ENCODE results near the gene RAP1GAP2. TPM values are rescaled to one million over a fixed set of nuclear protein-coding genes. Genes with fewer than 3 reads are reported as not detected.

RAP1GAP2 gene
- total RNA-seq, 1 experiment from 2014 or later: 72.8 TPM

DNA sequence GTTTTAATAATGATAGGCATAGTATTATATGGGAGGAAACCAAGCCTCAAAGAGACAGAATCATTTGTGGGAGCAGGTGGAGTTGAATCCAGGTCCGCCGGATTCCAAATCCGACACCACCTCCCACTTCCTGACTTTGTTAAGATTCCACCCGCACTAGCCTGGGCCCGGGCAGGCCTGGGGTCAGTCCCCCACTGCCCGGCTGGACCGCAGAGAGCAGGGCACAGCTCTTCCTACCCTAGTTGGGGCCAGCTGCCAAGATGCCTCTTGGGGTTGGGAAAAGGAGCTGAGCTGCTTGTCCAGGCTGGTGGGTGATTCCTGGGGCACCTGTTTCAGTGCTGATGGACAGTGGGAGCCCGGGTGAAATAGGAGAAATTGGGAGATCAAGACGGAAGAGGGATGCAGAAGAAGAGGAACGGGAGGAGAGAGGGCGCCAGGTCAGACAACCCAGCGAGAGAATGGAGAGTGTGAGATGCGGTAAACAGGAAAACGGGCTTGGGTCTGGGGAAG lies 213.2 kb downstream of the RAP1GAP2 start (continued):
- TF ChIP-seq, protein P1, sequence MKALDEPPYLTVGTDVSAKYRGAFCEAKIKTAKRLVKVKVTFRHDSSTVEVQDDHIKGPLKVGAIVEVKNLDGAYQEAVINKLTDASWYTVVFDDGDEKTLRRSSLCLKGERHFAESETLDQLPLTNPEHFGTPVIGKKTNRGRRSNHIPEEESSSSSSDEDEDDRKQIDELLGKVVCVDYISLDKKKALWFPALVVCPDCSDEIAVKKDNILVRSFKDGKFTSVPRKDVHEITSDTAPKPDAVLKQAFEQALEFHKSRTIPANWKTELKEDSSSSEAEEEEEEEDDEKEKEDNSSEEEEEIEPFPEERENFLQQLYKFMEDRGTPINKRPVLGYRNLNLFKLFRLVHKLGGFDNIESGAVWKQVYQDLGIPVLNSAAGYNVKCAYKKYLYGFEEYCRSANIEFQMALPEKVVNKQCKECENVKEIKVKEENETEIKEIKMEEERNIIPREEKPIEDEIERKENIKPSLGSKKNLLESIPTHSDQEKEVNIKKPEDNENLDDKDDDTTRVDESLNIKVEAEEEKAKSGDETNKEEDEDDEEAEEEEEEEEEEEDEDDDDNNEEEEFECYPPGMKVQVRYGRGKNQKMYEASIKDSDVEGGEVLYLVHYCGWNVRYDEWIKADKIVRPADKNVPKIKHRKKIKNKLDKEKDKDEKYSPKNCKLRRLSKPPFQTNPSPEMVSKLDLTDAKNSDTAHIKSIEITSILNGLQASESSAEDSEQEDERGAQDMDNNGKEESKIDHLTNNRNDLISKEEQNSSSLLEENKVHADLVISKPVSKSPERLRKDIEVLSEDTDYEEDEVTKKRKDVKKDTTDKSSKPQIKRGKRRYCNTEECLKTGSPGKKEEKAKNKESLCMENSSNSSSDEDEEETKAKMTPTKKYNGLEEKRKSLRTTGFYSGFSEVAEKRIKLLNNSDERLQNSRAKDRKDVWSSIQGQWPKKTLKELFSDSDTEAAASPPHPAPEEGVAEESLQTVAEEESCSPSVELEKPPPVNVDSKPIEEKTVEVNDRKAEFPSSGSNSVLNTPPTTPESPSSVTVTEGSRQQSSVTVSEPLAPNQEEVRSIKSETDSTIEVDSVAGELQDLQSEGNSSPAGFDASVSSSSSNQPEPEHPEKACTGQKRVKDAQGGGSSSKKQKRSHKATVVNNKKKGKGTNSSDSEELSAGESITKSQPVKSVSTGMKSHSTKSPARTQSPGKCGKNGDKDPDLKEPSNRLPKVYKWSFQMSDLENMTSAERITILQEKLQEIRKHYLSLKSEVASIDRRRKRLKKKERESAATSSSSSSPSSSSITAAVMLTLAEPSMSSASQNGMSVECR (CRISPR knock-in tag; IDR thresholded peaks at IDR 0.05; ENCODE audit: borderline replicate concordance): no peak
- TF ChIP-seq GABPB1 (CRISPR knock-in tag; IDR thresholded peaks at IDR 0.05): no peak
- no peak for TF ChIP-seq ELF4 (CRISPR knock-in tag; IDR thresholded peaks at IDR 0.05; ENCODE audit: low read depth)
- TF ChIP-seq, protein P2, sequence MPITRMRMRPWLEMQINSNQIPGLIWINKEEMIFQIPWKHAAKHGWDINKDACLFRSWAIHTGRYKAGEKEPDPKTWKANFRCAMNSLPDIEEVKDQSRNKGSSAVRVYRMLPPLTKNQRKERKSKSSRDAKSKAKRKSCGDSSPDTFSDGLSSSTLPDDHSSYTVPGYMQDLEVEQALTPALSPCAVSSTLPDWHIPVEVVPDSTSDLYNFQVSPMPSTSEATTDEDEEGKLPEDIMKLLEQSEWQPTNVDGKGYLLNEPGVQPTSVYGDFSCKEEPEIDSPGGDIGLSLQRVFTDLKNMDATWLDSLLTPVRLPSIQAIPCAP (CRISPR knock-in tag; IDR thresholded peaks at IDR 0.05): no peak
- TF ChIP-seq OVOL2 (CRISPR knock-in tag; IDR thresholded peaks at IDR 0.05; ENCODE audit: borderline replicate concordance): no peak

DNA sequence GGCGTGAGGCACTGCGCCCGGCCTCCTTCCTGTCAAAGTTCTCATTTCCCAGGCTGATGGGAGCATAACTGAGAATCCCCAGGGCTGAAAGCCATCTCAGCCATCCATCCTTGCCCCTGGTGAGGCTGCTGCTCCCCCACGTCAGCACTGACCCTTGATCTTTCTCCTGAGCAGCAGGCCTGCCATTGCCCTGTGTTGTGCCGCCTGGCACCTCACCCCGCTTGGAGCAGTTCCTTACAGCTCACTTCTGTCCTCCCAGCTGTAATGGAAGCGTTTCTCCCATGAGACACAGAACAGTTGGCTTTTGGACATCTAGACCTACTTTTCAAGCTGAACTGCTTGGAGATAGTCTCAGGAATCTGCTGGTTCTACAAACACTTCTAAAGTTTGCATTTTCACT lies 215.7 kb downstream of the RAP1GAP2 start:
- H3K9me3 Mint-ChIP-seq: no peaks in the 10 kb centered on the region
- DNase-seq (ENCODE audit: low spot score) (no peak), ATAC-seq (no peak)
- H3K36me3 Mint-ChIP-seq: peaks cover 49% of the 10 kb centered on the region
- TF ChIP-seq ESRRA (CRISPR knock-in tag; IDR thresholded peaks at IDR 0.05; ENCODE audit: borderline replicate concordance) (no peak), NFATC4 (CRISPR knock-in tag; IDR thresholded peaks at IDR 0.05) (no peak), RELA (CRISPR knock-in tag; IDR thresholded peaks at IDR 0.05; ENCODE audit: borderline replicate concordance) (no peak), EMX1 (CRISPR knock-in tag; IDR thresholded peaks at IDR 0.05) (no peak), TP53 (CRISPR knock-in tag; IDR thresholded peaks at IDR 0.05) (no peak), RORB (CRISPR knock-in tag; IDR thresholded peaks at IDR 0.05) (no peak), IRF2 (CRISPR knock-in tag; IDR thresholded peaks at IDR 0.05; ENCODE audit: borderline replicate concordance, low read depth) (no peak)
- TF ChIP-seq, protein P3, sequence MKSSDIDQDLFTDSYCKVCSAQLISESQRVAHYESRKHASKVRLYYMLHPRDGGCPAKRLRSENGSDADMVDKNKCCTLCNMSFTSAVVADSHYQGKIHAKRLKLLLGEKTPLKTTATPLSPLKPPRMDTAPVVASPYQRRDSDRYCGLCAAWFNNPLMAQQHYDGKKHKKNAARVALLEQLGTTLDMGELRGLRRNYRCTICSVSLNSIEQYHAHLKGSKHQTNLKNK (CRISPR knock-in tag; IDR thresholded peaks at IDR 0.05): no peak
- TF ChIP-seq, protein P4, sequence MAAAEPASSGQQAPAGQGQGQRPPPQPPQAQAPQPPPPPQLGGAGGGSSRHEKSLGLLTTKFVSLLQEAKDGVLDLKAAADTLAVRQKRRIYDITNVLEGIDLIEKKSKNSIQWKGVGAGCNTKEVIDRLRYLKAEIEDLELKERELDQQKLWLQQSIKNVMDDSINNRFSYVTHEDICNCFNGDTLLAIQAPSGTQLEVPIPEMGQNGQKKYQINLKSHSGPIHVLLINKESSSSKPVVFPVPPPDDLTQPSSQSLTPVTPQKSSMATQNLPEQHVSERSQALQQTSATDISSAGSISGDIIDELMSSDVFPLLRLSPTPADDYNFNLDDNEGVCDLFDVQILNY (CRISPR knock-in tag; IDR thresholded peaks at IDR 0.05): no peak
- TF ChIP-seq, protein P5, sequence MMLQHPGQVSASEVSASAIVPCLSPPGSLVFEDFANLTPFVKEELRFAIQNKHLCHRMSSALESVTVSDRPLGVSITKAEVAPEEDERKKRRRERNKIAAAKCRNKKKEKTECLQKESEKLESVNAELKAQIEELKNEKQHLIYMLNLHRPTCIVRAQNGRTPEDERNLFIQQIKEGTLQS (CRISPR knock-in tag; conservative IDR thresholded peaks at IDR 0.05): no peak
- no peaks in the 10 kb centered on the region for H3K27me3 Mint-ChIP-seq (ENCODE audit: low read depth)
- H3K4me3 Mint-ChIP-seq: no peak overlapping the region
- peak overlapping the region; percentile 57 for H3K27ac Mint-ChIP-seq
- H3K4me1 Mint-ChIP-seq: no peaks in the 10 kb centered on the region
- ChIA-PET CTCF (interaction anchor here (0.7 to 5.1 kb wide), 14 partner anchors 9 to 280 kb away, joined by 4 to 80 read pairs (median 6); no protein-coding TSS in a partner anchor), POLR2A (no interaction called here)

DNA sequence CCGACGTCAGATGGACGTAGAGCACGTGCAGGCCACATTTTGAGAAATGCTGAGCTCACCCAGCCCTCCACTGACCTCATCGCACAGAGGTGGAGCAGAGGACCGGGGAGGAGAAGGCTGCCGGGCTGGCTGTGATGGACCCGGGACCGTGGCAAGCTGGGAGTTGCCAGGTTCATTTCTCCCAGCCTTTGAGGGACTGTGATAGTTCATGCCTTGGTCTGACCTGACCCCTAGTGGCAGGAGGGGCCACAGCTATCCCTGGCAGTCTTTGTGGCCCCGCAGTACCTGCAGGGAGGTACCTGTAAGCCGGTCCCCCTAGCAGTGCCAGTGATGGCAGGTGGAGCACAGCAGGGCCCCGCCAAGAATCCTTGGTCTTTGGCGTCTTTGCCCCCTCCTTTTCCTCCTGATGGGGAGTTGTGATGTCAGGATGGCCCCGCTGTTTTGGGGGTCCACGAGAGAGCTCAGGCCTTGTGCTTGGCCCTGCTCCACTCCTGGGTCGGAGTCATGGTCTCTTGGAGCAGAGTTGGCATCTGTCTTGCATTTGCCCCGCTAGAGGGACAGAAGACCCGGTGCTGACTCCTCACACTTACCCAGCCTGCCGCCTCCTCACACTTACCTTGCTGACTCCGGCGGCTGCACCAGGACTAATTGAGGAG lies 216.8 kb downstream of the RAP1GAP2 start:
- Mint-ChIP-seq H3K4me3 (no peak overlapping the region), H3K36me3 (peaks cover 39% of the 10 kb centered on the region), H3K4me1 (no peaks in the 10 kb centered on the region), H3K27me3 (ENCODE audit: low read depth) (no peaks in the 10 kb centered on the region), H3K27ac (no peak overlapping the region), H3K9me3 (no peaks in the 10 kb centered on the region)
- POLR2A ChIA-PET: interaction anchor here (1.1 kb wide), 1 partner anchor 165 kb away, joined by 3 read pairs; no protein-coding TSS in a partner anchor
- ATAC-seq (peak; percentile 97), DNase-seq (ENCODE audit: low spot score) (peak; percentile 86)
- CTCF ChIA-PET: interaction anchor here (0.6 to 5.1 kb wide), 53 partner anchors 10 to 711 kb away, joined by 3 to 80 read pairs (median 5); partner anchors contain the start of genes CTNS, HASPIN and SHPK
- TF ChIP-seq ZNF138 (CRISPR knock-in tag; conservative IDR thresholded peaks at IDR 0.05) (no peak), ZNF317 (CRISPR knock-in tag; IDR thresholded peaks at IDR 0.05; ENCODE audit: borderline replicate concordance, low read depth) (peak; percentile 68; the same call in 1 of the 2 replicates)
- TF ChIP-seq, protein P6, sequence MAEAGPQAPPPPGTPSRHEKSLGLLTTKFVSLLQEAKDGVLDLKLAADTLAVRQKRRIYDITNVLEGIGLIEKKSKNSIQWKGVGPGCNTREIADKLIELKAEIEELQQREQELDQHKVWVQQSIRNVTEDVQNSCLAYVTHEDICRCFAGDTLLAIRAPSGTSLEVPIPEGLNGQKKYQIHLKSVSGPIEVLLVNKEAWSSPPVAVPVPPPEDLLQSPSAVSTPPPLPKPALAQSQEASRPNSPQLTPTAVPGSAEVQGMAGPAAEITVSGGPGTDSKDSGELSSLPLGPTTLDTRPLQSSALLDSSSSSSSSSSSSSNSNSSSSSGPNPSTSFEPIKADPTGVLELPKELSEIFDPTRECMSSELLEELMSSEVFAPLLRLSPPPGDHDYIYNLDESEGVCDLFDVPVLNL (CRISPR knock-in tag; IDR thresholded peaks at IDR 0.05; ENCODE audit: borderline replicate concordance, low read depth): no peak
- TF ChIP-seq, protein P2 (CRISPR knock-in tag; IDR thresholded peaks at IDR 0.05): no peak
- TF ChIP-seq, protein P7, sequence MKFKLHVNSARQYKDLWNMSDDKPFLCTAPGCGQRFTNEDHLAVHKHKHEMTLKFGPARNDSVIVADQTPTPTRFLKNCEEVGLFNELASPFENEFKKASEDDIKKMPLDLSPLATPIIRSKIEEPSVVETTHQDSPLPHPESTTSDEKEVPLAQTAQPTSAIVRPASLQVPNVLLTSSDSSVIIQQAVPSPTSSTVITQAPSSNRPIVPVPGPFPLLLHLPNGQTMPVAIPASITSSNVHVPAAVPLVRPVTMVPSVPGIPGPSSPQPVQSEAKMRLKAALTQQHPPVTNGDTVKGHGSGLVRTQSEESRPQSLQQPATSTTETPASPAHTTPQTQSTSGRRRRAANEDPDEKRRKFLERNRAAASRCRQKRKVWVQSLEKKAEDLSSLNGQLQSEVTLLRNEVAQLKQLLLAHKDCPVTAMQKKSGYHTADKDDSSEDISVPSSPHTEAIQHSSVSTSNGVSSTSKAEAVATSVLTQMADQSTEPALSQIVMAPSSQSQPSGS (CRISPR knock-in tag; IDR thresholded peaks at IDR 0.05; ENCODE audit: borderline replicate concordance, low read depth): no peak
